Measurements from ENCODE around the gene FUNDC1.
A peak's percentile ranks its signal among the peaks of the same experiment; 100 is the strongest.
"Not testable (repeated sequence)": the region's sequence is repeated elsewhere in the genome, so short reads cannot be mapped to it uniquely, and the experiment has no call there.

The FUNDC1 gene, protein sequence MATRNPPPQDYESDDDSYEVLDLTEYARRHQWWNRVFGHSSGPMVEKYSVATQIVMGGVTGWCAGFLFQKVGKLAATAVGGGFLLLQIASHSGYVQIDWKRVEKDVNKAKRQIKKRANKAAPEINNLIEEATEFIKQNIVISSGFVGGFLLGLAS

DNA sequence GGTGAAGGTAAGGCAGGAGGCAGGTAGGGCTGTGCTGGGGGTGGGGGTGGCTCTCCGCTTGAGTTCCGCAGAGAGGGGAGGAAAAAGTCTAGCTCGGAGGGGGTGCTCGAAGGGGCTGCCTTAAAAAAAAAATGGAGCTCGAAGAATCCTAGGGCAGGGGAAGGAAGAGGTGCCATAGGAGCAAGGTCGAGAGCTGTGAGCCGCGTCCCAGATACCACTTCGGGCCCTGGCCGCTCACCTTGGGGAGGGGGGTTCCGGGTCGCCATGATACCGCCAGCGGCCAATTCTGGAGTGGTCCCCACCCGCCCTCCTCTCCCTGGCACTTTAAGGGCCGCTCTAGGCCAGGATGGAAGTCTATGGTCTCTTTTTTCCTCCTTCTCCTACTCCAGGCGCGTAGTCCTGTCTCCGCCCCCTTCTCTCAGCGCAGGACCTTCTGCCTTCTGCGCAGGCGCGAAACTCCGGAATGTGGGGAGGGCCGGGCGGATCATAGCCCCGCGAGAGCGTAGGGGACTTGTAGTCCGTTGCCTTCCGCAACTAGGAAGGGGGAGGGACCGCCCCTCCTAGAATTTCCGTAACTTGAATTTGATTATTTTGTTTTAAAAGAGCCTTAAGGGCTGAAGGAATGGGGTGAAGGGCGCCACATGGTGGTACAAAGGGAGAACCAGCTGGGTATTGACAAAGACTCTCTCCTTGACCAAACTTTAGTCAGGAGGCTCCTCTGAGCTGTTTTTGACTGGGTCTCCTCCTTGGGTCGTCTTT lies at the start of gene FUNDC1:
Gene FUNDC1, minus strand, starts transcription at position 293 of the 759 bp plus-strand sequence. Its CDS starts 27 bp downstream, at position 266.
- DNase-seq (ENCODE audit: low read depth) = peak; percentile 84

DNA sequence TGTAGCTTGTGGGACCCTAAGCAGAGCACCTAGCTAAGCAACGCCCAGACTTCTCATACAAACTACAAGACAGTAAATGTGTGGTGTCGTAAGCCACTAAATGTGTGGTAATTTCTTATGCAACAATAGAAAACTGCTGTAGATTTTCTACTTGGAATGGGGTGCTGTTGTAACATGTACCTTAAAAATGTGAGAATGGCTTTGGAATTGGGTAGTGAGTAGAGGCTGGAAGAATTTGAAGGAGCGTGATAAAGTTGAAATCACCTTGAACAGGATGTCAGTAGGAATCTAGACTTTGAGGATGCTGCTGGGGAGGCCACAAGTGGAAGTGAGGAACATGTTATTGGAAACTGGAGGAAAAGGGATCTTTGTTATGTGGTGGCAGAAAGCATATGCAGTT lies 43.2 kb upstream of the FUNDC1 start:
- DNase-seq (ENCODE audit: low read depth) = no peak

DNA sequence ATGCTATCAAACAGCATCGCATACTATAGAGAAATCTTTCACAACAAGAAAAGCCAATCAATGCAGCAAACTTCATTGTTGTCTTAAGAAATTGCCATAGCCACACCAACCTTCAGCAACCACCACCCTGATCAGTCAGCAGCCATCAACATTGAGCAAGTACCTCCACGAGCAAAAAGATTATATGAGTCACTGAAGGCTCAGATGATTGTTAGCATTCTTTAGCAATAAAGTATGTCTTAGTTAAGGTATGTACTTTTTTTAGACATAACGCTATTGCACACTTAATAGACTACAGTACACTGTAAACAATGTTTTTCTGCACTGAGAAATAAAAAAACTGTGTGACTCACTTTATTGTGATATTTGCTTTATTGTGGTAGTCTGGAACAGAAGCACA lies 37.8 kb upstream of the FUNDC1 start:
- DNase-seq (ENCODE audit: low read depth) = no peak

DNA sequence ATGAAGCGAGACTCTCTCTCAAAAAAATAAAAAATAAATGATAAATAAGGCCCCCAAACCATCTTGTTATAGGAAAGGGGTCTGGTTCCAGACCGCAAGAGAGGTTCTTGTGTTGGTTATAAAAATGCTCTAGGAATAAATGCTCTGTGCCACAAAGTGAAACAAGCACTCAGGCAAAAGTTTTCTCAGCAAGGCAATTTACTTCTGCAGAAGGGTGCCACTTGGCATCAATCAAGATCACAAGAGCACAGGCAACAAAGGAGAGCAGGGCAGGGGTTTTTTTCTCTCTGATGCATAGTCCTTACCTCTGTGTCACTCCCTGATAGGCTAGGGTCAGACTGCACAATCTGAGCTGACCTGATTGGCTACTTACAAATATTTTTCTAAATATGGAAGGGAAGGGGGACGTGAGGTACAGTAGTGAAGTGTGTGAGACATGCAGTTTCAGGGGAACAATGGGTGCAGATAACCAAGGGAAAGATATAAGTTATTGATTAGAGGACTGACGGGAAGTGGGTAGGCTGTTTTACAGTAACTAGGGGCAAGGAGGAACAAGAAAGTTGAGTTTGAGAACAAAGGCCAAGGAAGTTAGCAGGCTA lies 29.8 kb upstream of the FUNDC1 start:
- no peak for DNase-seq (ENCODE audit: low read depth)

DNA sequence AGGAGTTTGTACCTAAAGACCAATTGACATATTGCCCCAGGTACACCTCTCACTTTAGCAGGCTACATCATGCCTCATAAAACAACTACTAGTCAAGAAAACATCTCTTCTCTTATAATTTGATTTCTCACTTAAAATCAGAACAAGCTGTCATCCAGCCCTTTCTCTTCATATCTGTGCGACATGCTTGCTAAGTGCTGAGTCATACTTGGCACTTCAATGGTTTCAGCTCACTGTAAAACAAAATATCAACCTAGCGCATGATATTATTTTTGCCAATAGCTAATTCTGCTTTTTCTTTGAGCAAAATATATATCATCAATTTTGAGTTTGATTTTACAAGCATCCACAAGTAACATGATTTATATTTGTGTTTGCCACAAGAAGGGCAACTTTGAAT lies 27.9 kb upstream of the FUNDC1 start:
- DNase-seq (ENCODE audit: low read depth) = no peak

DNA sequence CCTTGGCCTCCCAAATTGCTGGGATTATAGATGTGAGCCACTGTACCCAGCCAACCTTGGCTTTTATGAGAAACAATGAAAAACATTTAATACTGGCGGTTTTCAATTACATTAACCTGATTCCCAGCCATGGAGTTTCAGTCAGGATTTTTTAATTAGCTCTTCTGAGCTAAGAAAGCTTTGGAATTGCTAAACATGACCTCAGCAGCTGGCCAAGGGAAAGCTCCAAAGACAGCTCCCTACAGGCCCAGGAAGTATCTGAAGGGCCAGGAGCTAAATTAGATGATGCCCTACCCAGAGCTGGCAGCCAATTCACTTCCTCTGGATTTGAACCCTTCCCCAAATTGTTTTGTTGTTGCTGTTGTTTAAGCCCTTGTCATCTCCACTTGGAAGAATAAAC lies 26.5 kb upstream of the FUNDC1 start:
- no peak for DNase-seq (ENCODE audit: low read depth)

DNA sequence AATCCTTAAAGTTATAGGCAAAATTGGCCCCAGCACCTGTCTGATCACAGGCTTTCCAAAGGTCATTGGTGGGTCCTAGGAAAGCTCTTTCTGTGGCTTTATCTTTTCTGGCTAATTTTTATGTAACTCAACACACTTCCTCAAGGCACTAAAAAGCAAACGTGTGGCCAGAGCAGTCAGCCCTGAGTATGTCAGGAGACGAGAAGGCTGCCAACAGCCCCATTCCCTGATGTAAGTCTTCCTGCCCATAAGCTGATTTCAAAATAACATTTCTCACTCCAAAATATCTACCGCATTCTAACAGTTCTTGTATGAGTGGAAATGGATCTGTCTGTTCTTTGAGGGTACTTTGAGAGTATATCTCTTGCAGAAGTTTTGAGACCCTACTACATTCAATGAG lies 25.5 kb upstream of the FUNDC1 start:
- no peak for DNase-seq (ENCODE audit: low read depth)

DNA sequence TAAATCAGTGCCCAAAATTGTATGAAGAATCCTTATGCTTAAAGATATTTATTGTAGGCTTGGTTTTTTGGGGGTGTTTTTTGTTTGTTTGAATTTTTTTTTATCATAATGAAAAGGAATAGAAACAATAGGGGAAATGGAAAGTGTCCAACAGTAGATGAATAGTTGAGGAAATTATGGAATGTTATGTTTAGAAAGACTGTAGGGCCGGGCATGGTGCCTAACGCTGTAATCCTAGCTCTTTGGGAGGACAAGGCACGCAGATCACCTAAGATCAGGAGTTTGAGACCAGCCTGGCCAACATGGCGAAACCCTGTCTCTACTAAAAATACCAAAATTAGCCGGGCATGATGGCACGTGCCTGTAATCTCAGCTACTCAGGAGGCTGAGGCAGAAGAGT lies 19.2 kb upstream of the FUNDC1 start:
- not testable (repeated sequence) for DNase-seq (ENCODE audit: low read depth)

DNA sequence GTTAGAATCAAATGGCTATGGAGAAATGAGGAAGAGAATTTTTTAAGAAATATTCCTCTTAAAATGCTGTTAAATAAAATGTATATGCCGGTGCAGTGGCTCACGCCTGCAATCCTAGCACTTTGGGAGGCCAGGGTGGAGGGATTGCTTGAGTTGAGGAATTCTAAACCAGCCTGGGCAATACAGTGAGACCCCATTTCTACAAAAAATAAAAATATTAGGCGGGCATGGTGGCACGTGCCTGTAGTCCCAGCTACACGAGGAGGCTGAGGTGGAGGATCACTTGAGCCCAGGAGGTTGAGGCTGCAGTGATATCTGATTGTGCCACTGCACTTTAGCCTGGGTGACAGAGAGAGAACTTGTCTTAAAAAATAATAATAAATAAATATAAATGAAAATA lies 7.9 kb upstream of the FUNDC1 start:
- DNase-seq (ENCODE audit: low read depth) = no peak

DNA sequence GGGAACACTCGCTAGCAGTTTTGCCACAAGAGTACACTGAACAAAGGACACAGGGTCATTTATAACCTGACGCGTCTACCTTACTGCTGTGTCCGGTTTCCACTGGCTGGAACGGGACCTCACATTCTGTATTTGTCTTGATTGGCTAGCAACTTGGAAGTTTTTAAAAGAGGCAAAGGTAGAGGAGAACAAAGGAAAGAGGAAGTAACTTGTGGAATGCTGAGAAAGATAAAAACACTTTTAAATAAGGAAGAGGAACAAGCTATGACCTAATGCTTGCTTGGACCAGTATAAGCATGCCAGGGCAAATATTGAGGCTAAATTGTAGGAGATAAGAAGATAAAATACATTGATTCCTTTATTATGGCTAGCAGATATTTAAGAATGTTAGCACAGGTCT lies 2.8 kb upstream of the FUNDC1 start:
- not testable (repeated sequence) for DNase-seq (ENCODE audit: low read depth)

DNA sequence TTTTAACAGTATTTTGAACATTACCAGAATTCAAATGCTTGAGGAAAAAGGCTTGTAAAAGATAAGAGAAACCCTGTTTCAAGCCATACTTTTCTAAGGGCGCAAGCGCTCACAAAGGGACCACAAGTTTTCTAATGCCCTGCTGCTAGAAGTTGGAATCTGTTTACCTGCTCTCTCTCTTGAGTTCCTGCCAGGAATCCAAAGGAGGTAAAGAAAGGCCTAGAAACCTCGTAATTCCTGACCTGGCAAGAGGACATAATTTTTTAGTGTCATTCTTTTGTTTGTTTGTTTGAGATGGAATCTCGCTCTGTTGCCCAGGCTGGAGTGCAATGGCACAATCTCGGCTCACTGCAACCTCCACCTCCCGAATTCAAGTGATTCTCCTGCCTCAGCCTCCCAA lies 1.4 kb upstream of the FUNDC1 start:
- no peak for DNase-seq (ENCODE audit: low read depth)

DNA sequence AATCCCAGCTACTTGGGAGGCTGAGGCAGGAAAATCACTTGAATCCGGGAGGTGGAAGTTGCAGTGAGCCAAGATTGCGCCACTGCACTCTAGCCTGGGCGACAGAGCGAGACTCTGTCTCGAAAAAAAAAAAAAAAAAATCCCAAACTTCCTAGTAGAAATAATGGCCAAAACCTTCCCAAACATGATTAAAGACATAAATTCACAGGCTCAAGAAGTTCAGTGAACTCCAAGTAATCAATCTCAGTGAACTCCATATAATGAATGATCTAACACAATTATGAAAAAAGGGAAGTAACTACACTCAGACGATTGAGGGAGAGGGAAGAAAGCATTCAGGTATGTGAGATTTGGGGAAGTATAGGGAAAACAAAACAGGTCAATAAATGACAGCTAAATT lies 6.5 kb downstream of the FUNDC1 start:
- no peak for DNase-seq (ENCODE audit: low read depth)

DNA sequence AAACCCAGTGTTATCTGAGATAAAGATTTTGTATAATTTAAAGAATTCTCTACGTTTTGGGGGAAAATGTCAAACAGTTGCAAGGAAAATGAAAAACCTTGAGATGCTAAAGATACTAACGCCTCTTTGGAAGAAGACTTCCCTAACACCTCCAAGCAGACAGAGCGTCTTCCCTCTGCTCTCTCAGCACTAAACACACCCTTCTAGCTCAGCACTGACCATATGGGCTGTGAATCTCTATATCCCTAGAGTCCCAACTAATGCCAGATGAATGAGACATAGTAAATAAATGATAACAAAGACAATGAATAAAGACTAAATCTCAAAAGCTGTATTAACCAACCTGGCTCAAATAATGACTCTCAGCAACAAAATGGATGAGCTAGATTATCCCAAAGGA lies 13.3 kb downstream of the FUNDC1 start:
- no peak for DNase-seq (ENCODE audit: low read depth)

DNA sequence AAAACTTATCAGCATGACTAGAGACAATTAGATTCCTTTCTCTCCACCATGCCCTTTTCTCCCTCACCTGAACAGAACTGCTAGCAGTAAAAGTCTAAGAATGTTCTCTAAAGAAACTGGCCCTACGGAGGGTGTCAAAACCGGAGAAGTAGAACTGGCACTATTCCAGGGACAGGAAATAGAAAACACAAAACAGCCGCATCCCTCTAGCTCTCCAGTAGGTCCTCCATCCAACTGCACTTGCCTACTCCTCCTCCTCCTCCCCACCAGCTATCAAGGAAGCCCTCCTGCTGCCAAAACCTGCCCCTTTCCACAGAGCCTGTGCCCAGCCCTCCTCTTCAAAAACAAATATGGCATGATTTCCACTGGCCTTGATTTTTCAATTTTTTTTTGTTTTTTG lies 28.4 kb downstream of the FUNDC1 start:
- no peak for DNase-seq (ENCODE audit: low read depth)

DNA sequence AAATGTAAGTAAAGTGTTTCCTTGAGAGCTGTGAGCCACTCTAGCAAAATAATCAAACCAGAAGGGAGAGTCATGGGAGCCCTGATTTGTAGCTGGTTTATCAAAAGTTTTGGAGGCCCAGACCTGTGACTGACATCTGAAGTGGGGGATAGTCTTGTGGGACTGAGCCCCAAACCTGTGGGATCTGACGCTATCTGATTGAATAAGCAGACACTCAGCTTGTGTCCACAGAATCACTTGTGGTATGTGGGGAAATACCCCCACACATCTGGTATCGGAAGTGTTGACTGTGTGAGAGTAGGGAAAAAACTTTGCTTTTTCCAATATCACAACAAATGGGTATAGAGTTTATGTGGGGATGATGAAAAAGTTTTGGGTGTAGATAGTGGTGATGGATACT lies 35.4 kb downstream of the FUNDC1 start:
- DNase-seq (ENCODE audit: low read depth) = no peak

DNA sequence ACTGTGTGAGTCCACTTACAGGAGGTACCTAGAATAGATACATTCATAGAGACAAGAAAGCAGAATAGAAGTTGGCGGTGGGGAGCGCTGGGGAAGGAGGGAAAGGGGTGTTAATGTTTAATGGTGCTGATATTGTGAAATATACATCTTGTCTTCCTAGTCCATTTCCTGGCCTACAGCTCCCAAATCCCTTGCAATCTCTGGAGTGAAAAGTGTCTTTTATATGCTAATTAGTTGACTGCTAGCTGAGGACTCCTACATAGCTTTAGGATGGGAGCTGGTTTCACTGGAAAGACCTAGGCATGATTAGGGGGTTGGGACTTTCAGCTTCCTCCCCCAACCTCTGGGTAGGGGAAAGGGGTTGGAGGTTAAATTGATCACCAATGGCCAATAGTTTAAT lies 36.0 kb downstream of the FUNDC1 start:
- no peak for DNase-seq (ENCODE audit: low read depth)

DNA sequence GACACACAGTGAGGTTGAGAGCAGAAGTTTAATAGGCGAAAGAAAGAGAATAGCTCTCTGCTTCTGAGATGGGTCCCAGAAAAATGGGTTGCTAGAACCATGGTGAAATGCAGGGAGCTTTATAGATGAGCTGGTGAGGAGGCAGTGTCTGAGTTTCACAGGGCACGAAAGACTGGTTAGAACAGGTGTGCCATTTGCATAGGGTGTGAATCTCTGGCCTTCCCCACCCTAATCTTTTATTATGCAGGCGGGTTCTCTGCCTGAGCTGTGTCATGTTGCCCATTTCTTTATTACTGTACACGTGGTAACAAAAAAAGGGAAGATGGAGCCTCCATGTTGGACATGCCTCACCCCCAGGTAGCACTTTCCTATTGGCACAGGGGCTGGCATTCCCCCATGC lies 39.1 kb downstream of the FUNDC1 start:
- no peak for DNase-seq (ENCODE audit: low read depth)

DNA sequence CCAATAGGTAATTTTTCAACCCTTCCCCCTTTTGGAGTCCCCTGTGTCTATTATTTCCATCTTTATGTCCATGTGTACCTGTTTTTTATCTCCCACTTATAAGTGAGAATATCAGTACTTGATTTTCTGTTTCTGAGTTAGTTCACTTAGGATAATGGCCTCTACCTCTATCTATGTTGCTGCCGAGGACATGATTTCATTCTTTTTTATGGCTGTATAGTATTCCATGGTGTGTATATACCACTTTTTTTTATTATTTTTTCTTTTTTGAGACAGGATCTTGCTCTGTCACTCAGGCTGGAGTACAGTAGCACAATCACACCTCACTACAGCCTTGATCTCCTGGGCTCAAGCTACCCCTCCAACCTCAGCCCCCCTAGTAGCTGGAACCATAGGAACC lies 47.6 kb downstream of the FUNDC1 start:
- DNase-seq (ENCODE audit: low read depth) = no peak

DNA sequence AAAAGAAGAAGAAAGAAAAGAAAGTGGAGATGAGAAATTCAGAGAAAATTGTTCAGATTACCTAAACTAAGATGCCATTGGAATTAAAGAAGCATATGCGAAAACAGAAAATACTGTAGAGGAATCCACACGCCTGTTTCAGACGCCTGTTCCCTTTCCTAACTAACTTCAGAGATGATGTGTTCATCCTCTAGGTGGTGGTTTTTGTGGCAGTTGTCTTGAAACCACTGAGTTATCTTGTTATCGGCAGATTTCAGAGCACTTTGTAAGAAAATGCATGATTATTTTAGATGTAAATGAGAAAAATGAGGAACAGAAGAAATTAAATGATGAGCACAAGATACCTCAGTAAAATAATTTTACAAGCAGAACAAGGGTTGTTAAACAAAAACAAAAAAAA lies 48.3 kb downstream of the FUNDC1 start:
- DNase-seq (ENCODE audit: low read depth) = no peak

DNA sequence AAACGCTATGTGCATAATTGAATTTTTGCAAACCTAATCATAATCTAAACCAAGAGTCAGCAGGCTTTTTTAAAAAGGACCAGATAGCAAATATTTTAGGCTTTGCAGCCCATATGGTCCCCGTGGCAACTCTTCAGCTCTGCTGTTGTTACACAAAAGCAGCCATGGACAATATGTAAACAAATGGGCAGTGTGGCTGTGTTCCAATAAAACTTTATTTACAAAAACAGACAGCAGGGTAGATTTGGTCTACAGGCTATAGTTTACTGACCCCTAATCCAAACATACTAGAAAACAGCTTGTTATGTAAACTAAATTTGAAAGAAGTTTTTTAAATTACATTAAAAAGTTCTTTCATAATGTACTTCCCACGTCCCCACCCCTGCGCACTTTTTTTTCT lies 53.1 kb downstream of the FUNDC1 start:
- DNase-seq (ENCODE audit: low read depth) = no peak

DNA sequence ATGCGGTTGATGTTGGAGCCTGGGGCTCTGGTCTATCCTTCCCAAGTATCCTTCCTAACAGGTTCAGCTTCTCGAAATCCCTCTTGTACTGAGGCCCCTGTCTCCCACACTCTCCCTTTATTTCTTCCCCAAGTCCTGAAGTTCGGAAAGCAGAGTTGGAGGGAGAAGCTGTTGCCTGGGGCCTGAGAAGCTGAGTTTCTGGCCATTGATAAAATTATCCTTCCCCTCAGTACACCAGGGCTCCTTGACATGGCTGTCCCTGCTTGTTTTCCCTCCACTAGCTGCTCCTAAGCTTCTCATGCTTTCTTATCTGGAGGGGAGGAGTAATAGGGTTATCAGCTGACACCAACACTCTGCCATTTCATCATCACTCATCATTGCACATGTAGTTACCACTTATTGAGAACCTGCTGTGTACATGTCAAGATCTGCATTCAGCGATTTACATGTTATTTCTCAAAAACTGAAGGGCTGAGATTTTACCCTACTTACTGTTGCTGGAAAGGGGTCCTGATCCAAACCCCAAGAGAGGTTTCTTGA lies 58.0 kb downstream of the FUNDC1 start:
- DNase-seq (ENCODE audit: low read depth) = no peak

DNA sequence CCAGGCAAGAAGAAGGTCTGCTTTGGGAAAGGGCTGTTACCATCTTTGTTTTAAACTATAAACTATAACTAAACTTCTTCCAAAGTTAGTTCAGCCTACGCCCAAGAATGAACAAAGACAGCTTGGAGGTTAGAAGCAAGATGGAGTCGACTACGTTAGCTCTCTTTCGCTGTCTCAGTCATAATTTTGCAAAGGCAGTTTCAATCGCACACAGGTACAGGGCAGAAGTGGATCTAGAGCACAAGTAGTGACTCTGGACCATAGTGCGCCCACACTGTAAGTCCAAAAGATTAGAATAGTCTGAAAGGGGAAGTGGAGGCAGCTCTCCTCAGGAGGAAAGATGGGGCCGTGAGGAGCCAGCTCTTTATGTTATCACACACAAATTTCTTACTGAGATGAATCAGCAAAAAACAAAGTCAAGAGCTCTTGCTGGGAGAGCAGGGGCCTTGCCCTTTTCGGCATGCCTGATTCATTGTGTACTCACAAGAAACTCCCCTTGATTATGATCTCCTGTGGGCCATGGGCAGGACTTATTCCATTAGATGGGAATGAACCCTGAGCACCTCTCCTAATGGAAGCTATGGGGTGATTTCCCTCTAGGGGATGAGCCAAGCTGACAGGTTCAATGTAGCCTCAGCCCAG lies 58.6 kb downstream of the FUNDC1 start:
- DNase-seq (ENCODE audit: low read depth) = no peak

DNA sequence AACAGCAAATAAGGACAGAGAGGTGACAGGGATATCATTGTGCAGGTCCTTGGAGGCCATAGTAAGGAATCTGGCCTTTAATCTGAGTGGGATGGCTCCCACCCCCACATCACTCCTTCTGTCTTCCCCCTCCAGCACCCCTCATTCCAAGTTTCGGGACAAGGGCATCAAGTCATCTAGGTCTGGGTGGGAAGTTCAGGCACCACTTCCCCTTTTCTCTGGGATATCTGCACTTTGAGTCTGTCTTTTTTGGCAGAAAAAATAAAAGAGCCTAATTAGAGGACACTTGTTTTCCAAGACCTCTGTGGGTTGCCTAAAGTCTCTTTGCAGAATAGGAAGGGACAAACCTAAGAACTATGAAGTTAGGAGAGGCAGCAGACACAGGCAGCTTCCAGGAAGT lies 60.1 kb downstream of the FUNDC1 start:
- DNase-seq (ENCODE audit: low read depth) = no peak
